NCI-H2196 (cell line): ENCODE measurements around the gene AQP10.
"Not testable (repeated sequence)": the region's sequence is repeated elsewhere in the genome, so short reads cannot be mapped to it uniquely, and the experiment has no call there.

Experiments
- DNase-seq: peaks from one replicate; lab custom pipeline; 2025; ENCODE audit not compliant: unreplicated experiment; lab: John Stamatoyannopoulos, UW

The AQP10 gene

GRCh38 chr1:154320882-154321608 is at the start of gene AQP10:
TSS of gene AQP10 (plus strand) at chr1:154321093. CDS start at chr1:154321156, 63 bp downstream.
- no peak for DNase-seq

GRCh38 chr1:154272217-154272998 is 48.5 kb upstream of the AQP10 start, which contains the start of gene HAX1:
TSS of gene HAX1 (plus strand) at chr1:154272629. CDS start at chr1:154272724, 95 bp downstream.
- peak; percentile 93 for DNase-seq

GRCh38 chr1:154272999-154273563 is 47.8 kb upstream of the AQP10 start:
- DNase-seq, result no peak

- no peak for DNase-seq
Observed at GRCh38 chr1:154276797-154277196, 44.1 kb upstream of the AQP10 start.

GRCh38 chr1:154287591-154287990 is 33.3 kb upstream of the AQP10 start:
- DNase-seq, result not testable (repeated sequence)

- no peak for DNase-seq
Observed at GRCh38 chr1:154288661-154289060, 32.2 kb upstream of the AQP10 start.

- DNase-seq, result no peak
Observed at GRCh38 chr1:154290921-154291320, 30.0 kb upstream of the AQP10 start.

GRCh38 chr1:154295408-154296235 is 25.3 kb upstream of the AQP10 start:
- DNase-seq, result no peak

GRCh38 chr1:154301582-154301981 is 19.3 kb upstream of the AQP10 start:
- DNase-seq, result no peak

GRCh38 chr1:154304664-154305337 is 16.1 kb upstream of the AQP10 start:
- DNase-seq, result no peak

GRCh38 chr1:154306151-154306550 is 14.7 kb upstream of the AQP10 start:
- DNase-seq, result no peak

GRCh38 chr1:154307670-154308270 is 13.1 kb upstream of the AQP10 start:
- not testable (repeated sequence) for DNase-seq

- DNase-seq, result not testable (repeated sequence)
Observed at GRCh38 chr1:154309136-154309535, 11.8 kb upstream of the AQP10 start.

GRCh38 chr1:154312229-154313065 is 8.4 kb upstream of the AQP10 start:
- DNase-seq, result not testable (repeated sequence)

GRCh38 chr1:154313066-154313356 is 7.9 kb upstream of the AQP10 start:
- no peak for DNase-seq

- DNase-seq, result not testable (repeated sequence)
Observed at GRCh38 chr1:154314226-154314625, 6.7 kb upstream of the AQP10 start.

GRCh38 chr1:154316704-154317103 is 4.2 kb upstream of the AQP10 start:
- DNase-seq, result no peak

GRCh38 chr1:154318386-154318785 is 2.5 kb upstream of the AQP10 start:
- no peak for DNase-seq

GRCh38 chr1:154321609-154321934 is 679 bp downstream of the AQP10 start:
- DNase-seq, result not testable (repeated sequence)
